HG02884 (cell line): Measurements from ENCODE around the gene APCDD1.
"Not testable (repeated sequence)": the region's sequence is repeated elsewhere in the genome, so short reads cannot be mapped to it uniquely, and the experiment has no call there.

ENCODE experiments used
- ATAC-seq: cut with Tn5 transposase; IDR thresholded peaks from one replicate; pipeline ENCODE4 v1.9.1; 2021; ENCODE audit warnings: mild to moderate bottlenecking, moderate library complexity; ENCODE audit not compliant: unreplicated experiment

Gene APCDD1

GRCh38 chr18:10461989-10462388 is 7.6 kb downstream of the APCDD1 start:
- no peak for ATAC-seq

DNA sequence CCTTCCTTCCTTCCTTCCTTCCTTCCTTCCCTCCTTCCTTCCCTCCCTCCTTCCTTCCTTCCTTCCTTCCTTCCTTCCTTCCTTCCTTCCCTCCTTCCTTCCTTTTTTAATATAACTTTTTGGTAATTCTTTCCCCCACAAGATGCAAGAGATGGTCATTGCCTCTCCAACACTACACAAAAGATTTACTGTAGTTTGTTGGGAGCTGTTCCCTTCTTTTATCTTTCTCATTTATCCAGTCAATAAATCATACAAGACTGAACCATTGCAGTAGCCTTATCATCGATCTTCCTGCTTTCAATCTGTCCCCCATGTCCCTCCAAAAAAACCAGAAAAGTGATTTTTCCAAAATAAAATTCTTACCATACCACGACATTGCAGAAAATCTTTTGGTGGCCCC is 8.2 kb downstream of the APCDD1 start:
- ATAC-seq, result no peak

GRCh38 chr18:10463096-10463495 is 8.7 kb downstream of the APCDD1 start:
- no peak for ATAC-seq

- ATAC-seq, result no peak
Measured at GRCh38 chr18:10463741-10464140, 9.3 kb downstream of the APCDD1 start.

- ATAC-seq, result not testable (repeated sequence)
Measured at GRCh38 chr18:10464161-10464648, 9.8 kb downstream of the APCDD1 start.

DNA sequence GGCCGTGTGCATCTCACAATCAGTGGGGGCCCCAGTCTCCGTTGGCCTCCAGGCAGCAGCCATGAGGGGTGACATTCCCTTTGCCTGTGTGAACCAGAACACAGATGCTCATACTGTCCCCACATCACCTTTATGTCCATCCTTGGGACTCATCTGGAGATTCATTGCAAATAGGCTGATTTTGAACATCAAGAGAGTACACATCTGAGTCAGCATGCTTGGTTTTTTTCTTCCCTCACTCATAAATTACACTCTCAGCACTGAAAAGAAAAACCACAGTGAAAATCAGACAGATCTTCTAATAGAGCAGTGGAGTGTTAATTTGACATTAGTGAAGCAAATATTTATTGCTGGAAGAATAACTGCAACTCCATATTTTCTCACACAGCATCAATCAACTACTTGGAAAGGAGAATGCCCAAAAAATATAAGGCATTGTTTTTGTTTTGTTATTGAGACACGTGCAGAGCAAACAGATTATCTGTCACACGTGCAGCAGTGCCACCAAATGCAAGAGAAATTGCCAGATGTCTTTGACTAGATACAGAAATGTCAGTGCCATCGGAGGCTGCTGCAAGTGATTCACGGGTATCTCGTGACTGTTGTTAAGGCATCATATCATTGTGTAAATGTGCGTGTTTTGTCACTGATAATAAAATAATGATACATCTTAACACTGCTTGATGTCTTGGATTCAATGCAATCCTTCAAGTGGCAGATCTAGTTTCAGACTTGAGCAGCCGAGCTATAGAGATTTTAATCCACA is 10.9 kb downstream of the APCDD1 start:
- no peak for ATAC-seq

- ATAC-seq, result no peak
Measured at GRCh38 chr18:10470429-10470828, 16.0 kb downstream of the APCDD1 start.

- ATAC-seq, result no peak
Measured at GRCh38 chr18:10471574-10471973, 17.1 kb downstream of the APCDD1 start.

GRCh38 chr18:10473132-10473531 is 18.7 kb downstream of the APCDD1 start:
- ATAC-seq, result no peak

- no peak for ATAC-seq
Measured at GRCh38 chr18:10474309-10474708, 19.9 kb downstream of the APCDD1 start.

DNA sequence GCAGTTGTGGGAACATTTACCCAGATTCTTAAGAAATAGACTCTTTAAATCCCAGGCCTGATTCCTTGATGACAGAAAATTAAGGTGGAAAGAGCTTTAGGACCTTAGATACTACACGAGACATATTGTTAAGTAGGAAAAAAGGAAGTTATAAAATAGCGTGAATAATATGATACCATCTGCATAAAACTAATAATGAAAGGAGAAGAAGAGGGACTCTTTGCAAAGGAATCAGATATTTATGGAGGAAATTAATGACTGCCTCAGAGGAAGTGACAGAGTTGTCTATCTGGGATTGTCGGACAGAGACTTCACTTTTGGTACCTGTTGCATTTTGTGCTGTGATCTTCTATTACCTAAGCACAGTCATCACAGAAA is 20.8 kb downstream of the APCDD1 start:
- no peak for ATAC-seq

- ATAC-seq, result no peak
Measured at GRCh38 chr18:10475654-10476291, 21.3 kb downstream of the APCDD1 start.

GRCh38 chr18:10476338-10476791 is 21.9 kb downstream of the APCDD1 start:
- no peak for ATAC-seq

DNA sequence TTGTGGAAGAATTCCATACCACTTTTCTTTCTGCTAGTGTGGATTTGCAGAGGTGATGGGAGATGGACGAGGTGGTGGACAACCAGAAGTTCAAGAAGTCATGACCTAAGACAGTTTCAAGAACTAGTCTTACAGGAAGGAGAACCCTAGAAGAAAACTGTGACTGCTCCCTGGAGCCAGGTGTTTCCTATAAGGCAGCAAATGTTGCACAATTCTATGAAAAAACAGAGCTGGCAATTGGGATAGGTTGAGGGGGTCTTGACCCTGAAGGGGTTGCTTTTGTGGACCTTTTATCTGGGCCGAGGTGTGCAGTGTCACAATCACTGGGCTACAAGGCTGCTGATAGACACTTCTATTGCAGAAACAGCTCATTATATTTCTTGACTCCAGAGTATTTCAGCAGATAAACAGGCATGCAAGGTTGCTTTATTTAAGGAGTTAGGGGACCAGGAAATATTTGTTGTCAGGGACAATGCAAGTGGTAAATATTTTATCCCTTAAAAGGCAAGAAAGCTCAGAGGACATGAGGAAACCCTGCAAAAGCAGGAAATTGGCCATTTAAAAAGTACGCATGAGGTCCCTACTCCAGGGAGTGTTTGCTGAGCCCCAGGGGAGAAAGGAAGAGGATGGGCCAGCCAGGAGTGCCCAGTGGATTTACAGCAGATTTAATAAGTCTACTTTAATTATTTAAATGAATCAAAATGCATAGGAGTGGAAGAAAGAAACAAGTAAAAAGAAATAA is 22.9 kb downstream of the APCDD1 start:
- no peak for ATAC-seq

- ATAC-seq, result no peak
Measured at GRCh38 chr18:10477863-10478260, 23.4 kb downstream of the APCDD1 start.

DNA sequence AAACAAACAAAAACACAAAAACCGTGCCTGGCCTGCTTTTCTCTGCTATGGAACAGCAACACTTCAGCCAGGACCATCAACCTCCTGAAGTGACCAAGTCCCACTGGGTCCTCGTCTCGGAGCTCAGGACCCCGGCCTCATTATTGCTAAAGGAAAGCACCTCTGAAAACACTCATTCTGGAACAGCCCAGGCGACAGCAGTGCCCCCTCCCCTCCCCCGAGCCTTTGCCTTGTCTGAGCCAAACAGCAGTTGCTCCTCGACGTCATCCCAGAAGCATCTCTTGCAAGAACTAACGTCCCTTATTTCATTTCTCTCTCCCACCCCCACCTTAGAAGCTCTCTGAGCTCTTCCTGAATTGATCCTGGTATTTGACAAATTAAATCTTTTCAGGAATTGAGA is 27.4 kb downstream of the APCDD1 start:
- no peak for ATAC-seq

GRCh38 chr18:10482363-10482984 is 28.0 kb downstream of the APCDD1 start:
- ATAC-seq, result no peak

DNA sequence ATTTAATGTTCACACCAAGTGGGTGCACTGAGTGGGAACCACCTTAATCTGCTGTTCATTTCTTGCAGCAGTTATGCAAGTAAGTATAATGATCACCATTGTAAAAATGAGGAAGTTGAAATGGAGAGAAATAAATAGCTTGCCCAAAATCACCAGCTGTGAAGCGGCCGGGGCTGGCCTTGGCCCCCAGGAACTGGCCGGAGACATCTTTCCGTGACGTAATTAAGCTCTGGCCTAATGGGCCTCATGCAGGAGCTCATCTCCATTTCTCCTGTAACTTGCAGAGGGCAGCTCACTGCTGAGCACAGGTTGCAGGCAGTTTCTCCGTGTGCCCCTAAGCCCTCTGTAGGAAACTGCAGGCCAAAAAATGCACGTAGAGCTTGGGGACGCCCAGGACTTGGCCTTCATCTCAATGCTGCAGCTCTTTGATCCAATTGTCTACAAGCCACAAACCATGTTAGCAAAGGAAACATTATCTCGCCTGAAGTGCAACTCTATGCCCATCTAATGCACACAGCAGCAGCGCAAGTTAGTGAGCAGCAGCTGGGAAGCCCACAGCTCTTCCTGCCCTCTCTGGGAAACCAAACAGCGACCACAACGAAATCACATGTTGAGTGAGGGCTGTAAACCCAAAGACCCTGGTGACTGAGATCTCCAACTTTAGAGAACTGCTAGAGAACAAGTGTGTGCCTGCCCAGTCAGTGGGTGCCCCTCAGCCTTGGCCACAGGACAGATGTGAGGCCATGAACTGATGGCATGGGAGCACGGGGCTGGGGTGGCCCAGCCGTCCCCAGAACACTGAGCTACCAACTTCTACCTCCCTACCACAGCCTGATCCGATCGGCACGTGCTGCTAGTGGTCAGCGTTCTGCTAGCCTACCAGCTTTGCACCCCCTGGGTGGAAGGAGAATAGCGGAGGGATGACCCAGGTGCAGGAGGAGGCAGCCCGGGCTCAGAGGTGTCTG is 28.8 kb downstream of the APCDD1 start:
- no peak for ATAC-seq

DNA sequence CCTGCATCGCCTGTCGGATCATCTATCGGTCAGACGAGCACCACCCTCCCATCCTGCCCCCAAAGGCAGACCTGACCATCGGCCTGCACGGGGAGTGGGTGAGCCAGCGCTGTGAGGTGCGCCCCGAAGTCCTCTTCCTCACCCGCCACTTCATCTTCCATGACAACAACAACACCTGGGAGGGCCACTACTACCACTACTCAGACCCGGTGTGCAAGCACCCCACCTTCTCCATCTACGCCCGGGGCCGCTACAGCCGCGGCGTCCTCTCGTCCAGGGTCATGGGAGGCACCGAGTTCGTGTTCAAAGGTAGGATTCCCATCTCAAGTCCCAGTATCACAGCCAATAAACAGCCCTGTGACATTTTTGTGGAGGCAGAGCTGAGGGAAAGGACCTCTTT is 31.0 kb downstream of the APCDD1 start:
- no peak for ATAC-seq

DNA sequence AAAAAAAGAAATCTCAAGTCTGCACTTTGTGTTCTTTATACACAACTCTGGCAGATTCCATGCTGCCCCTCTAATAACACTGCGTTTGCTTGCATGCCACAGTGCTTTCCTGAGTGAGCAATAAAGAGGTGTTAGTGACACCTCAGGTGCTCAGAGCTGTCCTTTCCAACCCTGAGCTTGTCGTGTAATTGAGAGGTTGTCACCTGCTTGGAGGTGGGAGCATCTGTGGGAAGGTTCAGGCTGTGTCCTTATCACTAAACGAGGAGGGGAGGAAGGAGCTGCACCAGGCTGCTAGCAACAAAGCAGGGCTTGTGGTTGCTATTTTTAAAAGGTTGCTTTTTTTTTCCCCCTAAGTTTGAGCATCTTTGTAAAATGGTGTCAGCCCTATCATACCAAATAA is 31.9 kb downstream of the APCDD1 start:
- ATAC-seq, result no peak
